Measurements from ENCODE around the gene IL10RA.

DNA sequence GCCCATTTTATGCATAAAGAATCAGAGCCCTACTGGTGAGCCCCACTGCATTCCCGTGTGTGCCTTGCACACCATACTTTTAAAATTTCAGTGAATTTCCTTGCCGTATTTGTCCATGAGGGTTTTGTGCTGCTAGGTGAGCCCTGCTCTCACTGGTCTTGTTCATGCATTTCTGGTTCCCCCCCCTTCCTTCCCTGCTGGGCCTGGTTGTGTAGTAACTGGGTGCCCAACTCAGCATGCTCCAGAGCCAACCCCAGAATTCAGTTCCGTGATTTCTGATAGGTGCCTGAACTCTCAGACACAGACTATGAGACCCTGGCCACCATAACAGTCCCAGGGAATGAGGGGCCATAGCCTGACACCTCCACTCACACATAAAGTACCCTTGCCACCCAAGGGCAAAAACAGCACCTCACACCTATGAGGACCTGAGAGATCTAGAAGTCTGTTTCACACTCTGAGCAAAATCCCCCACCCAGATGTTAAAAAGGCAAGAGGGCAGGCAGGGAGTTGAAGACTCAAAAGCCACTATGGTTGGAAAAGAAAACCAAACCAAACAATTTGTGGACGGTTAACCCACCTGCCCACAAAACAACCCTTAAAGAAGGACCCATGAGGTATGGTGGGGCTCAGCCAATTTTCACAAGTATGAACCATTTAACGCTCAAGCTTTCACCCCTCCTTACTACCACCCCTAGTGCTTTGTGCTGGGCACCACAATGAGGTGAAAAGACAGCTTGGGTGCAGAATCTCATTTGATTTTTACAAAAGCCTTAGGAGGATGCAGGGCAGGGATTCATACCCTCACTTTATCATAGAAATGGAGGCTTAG, 16.8 kb upstream of the IL10RA start:
- TF ChIP-seq, protein P1, sequence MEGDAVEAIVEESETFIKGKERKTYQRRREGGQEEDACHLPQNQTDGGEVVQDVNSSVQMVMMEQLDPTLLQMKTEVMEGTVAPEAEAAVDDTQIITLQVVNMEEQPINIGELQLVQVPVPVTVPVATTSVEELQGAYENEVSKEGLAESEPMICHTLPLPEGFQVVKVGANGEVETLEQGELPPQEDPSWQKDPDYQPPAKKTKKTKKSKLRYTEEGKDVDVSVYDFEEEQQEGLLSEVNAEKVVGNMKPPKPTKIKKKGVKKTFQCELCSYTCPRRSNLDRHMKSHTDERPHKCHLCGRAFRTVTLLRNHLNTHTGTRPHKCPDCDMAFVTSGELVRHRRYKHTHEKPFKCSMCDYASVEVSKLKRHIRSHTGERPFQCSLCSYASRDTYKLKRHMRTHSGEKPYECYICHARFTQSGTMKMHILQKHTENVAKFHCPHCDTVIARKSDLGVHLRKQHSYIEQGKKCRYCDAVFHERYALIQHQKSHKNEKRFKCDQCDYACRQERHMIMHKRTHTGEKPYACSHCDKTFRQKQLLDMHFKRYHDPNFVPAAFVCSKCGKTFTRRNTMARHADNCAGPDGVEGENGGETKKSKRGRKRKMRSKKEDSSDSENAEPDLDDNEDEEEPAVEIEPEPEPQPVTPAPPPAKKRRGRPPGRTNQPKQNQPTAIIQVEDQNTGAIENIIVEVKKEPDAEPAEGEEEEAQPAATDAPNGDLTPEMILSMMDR (conservative IDR thresholded peaks at IDR 0.05; ENCODE audit: low read length): no peak
- no peak for TF ChIP-seq EZH2phosphoT487 (IDR thresholded peaks at IDR 0.05; ENCODE audit: borderline replicate concordance, low read depth, low read length)

All from OCI-LY7 (cell line).